HL-60 (cell line): ENCODE measurements around the gene TFF3.

Experiments
- DNase-seq, 2 experiments: peaks; one replicate each; pipeline ENCODE4 v3.0.0-alpha.2; 2010 to 2020; ENCODE audit warnings: low read depth in 1 of 2, low spot score in 1 of 2
- H3K27ac ChIP-seq: fragments of 250-450 bp; sonication (Bioruptor Pico); replicated peaks from 2 replicates; pipeline ENCODE4 v1.5.1; 2020; ENCODE audit warnings: mild to moderate bottlenecking, moderate library complexity
- H3K27me3 ChIP-seq: fragments of 250-450 bp; sonication (Bioruptor Pico); 2 replicates; pipeline ENCODE4 v1.5.1; 2021; ENCODE audit warnings: mild to moderate bottlenecking, moderate library complexity; ENCODE audit not compliant: insufficient read depth, poor library complexity, severe bottlenecking
- H3K4me3 ChIP-seq: replicated peaks from 2 replicates; pipeline ENCODE4 v1.5.1; 2011; ENCODE audit warnings: mild to moderate bottlenecking, control low read depth, low read length; ENCODE audit not compliant: insufficient read depth
- CTCF ChIP-seq: IDR thresholded peaks from one replicate; pipeline ENCODE4 v1.5.1; 2011; ENCODE audit warnings: low read length, control low read depth, inconsistent platforms; ENCODE audit not compliant: insufficient read depth
- GABPA ChIP-seq: IDR thresholded peaks from 2 replicates; pipeline ENCODE4 v1.6.1; 2012; ENCODE audit warnings: low read depth
- POLR2AphosphoS5 ChIP-seq: IDR thresholded peaks from 2 replicates; pipeline ENCODE4 v1.6.1; 2012; ENCODE audit warnings: low read depth
- SPI1 ChIP-seq: IDR thresholded peaks from 2 replicates; pipeline ENCODE4 v1.6.1; 2012; ENCODE audit warnings: low read depth, mild to moderate bottlenecking, borderline replicate concordance
- TF ChIP-seq, protein P1 (sequence below): IDR thresholded peaks from 2 replicates; pipeline ENCODE4 v1.6.1; 2012; ENCODE audit warnings: low read depth; ENCODE audit not compliant: insufficient replicate concordance

Gene TFF3

GRCh38 chr21:42317341-42317741 is 2.1 kb upstream of the TFF3 start:
- no peaks in the 10 kb centered on the region for H3K27me3 ChIP-seq
- no peak overlapping the region for H3K4me3 ChIP-seq
- no peak overlapping the region for H3K27ac ChIP-seq
- TF ChIP-seq, protein P1, sequence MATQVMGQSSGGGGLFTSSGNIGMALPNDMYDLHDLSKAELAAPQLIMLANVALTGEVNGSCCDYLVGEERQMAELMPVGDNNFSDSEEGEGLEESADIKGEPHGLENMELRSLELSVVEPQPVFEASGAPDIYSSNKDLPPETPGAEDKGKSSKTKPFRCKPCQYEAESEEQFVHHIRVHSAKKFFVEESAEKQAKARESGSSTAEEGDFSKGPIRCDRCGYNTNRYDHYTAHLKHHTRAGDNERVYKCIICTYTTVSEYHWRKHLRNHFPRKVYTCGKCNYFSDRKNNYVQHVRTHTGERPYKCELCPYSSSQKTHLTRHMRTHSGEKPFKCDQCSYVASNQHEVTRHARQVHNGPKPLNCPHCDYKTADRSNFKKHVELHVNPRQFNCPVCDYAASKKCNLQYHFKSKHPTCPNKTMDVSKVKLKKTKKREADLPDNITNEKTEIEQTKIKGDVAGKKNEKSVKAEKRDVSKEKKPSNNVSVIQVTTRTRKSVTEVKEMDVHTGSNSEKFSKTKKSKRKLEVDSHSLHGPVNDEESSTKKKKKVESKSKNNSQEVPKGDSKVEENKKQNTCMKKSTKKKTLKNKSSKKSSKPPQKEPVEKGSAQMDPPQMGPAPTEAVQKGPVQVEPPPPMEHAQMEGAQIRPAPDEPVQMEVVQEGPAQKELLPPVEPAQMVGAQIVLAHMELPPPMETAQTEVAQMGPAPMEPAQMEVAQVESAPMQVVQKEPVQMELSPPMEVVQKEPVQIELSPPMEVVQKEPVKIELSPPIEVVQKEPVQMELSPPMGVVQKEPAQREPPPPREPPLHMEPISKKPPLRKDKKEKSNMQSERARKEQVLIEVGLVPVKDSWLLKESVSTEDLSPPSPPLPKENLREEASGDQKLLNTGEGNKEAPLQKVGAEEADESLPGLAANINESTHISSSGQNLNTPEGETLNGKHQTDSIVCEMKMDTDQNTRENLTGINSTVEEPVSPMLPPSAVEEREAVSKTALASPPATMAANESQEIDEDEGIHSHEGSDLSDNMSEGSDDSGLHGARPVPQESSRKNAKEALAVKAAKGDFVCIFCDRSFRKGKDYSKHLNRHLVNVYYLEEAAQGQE: no peak
- TF ChIP-seq POLR2AphosphoS5 (no peak), SPI1 (no peak), GABPA (no peak), CTCF (no peak)
- no peak for DNase-seq

GRCh38 chr21:42316891-42317290 is 1.7 kb upstream of the TFF3 start:
- Histone ChIP-seq H3K27me3 (no peaks in the 10 kb centered on the region), H3K4me3 (no peak overlapping the region), H3K27ac (no peak overlapping the region)
- no peak for DNase-seq
- TF ChIP-seq GABPA (no peak), POLR2AphosphoS5 (no peak), SPI1 (no peak), CTCF (no peak)
- TF ChIP-seq, protein P1: no peak

DNA sequence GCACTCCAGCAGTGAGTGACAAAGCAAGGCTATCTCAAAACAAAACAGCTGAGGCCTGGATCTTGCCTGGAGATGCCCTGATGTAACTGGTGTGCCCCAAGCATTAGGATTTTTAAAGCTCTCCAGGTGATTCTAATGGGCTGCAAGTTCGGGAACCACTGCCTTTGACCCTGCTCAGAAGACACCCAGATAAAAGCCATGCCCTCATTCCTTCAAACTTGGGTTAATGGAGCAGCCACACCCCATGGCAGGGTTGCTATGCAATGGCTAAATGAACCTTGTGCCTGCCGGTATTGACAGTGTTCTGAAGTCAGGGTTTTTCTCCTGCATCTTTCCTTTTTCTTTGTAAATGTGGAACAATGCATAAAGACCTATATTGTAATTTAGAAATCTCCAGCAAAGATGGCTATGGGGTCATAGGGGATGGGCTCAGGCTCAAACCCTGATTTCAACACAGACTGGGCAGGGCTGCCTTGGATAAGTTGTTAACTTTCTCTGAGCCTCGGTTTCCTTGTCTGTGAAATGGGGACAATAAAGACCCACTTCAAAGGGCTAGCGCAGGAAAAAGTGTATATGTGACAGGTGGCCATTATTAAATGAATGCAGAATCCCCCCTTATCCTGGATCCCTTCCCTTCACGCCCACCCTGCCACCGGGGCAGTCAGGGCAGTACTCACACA is 453 bp downstream of the TFF3 start:
- H3K27ac ChIP-seq: no peak overlapping the region
- TF ChIP-seq POLR2AphosphoS5: no peak
- no peak for TF ChIP-seq GABPA
- TF ChIP-seq SPI1: no peak
- TF ChIP-seq CTCF: no peak
- TF ChIP-seq, protein P1: no peak
- DNase-seq: no peak
- no peak overlapping the region for H3K4me3 ChIP-seq
- H3K27me3 ChIP-seq: no peaks in the 10 kb centered on the region
